Hepatocyte (in vitro differentiated cells): ENCODE results near the gene KY.

Experiments
- CTCF ChIP-seq: fragments of 200-600 bp; sonication (generic); IDR thresholded peaks from 2 replicates; pipeline ENCODE4 v1.5.1; 2016; ENCODE audit warnings: antibody characterized with exemption, mild to moderate bottlenecking; ENCODE audit not compliant: poor library complexity
- EZH2 ChIP-seq: fragments of 200-600 bp; sonication (generic); IDR thresholded peaks from 2 replicates; pipeline ENCODE4 v1.6.1; 2016; ENCODE audit warnings: antibody characterized with exemption, mild to moderate bottlenecking, borderline replicate concordance

GRCh38 chr3:134652409-134652831, 1.6 kb upstream of the KY start:
- TF ChIP-seq CTCF (no peak), EZH2 (no peak)
